ENCODE data around the gene FOSL1. TPM values are rescaled to one million over a fixed set of nuclear protein-coding genes. Genes with fewer than 3 reads are reported as not detected.

FOSL1 gene
- total and polyA plus RNA-seq, 2 of the 13 experiments (the other 11 are each of a cell fraction or from before 2014, with no cell fraction given) = 4.0 to 4.1 TPM

- TF ChIP-seq, protein P1, sequence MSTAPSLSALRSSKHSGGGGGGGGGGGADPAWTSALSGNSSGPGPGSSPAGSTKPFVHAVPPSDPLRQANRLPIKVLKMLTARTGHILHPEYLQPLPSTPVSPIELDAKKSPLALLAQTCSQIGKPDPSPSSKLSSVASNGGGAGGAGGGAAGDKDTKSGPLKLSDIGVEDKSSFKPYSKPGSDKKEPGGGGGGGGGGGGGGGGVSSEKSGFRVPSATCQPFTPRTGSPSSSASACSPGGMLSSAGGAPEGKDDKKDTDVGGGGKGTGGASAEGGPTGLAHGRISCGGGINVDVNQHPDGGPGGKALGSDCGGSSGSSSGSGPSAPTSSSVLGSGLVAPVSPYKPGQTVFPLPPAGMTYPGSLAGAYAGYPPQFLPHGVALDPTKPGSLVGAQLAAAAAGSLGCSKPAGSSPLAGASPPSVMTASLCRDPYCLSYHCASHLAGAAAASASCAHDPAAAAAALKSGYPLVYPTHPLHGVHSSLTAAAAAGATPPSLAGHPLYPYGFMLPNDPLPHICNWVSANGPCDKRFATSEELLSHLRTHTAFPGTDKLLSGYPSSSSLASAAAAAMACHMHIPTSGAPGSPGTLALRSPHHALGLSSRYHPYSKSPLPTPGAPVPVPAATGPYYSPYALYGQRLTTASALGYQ (CRISPR knock-in tag; IDR thresholded peaks at IDR 0.05) = no peak
- no peak for TF ChIP-seq PAWR (CRISPR knock-in tag; IDR thresholded peaks at IDR 0.05; ENCODE audit: borderline replicate concordance)
- TF ChIP-seq ZNF687 (CRISPR knock-in tag; IDR thresholded peaks at IDR 0.05) = peak; percentile 45; the same call in 1 of the 2 replicates
- no peak for TF ChIP-seq ZNF704 (CRISPR knock-in tag; IDR thresholded peaks at IDR 0.05; ENCODE audit: borderline replicate concordance)
- no peak for TF ChIP-seq ZNF761 (CRISPR knock-in tag; conservative IDR thresholded peaks at IDR 0.05)
- TF ChIP-seq ZNF232 (CRISPR knock-in tag; IDR thresholded peaks at IDR 0.05; ENCODE audit: borderline replicate concordance) = no peak
- TF ChIP-seq CREM (IDR thresholded peaks at IDR 0.05) = peak; percentile 38; the same call in 1 of the 2 replicates
- no peak for TF ChIP-seq CREM (CRISPR knock-in tag; IDR thresholded peaks at IDR 0.05)
- TF ChIP-seq ZFP90 (CRISPR knock-in tag; IDR thresholded peaks at IDR 0.05; ENCODE audit: borderline replicate concordance) = 0 out of 2 replicates have a peak, but pooled peaks have one; percentile 28
- no peak for TF ChIP-seq AHR (CRISPR knock-in tag; IDR thresholded peaks at IDR 0.05)
- TF ChIP-seq HES4 (CRISPR knock-in tag; IDR thresholded peaks at IDR 0.05; ENCODE audit: borderline replicate concordance) = no peak
- 0 out of 2 replicates have a peak, but pooled peaks have one; percentile 22 for TF ChIP-seq FOXK1 (CRISPR knock-in tag; IDR thresholded peaks at IDR 0.05; ENCODE audit: borderline replicate concordance, low read depth)
- TF ChIP-seq CEBPB (IDR thresholded peaks at IDR 0.05; ENCODE audit: borderline replicate concordance, low read depth, low read length) = no peak
- no peak for TF ChIP-seq THYN1 (CRISPR knock-in tag; IDR thresholded peaks at IDR 0.05; ENCODE audit: borderline replicate concordance, low read depth)
- TF ChIP-seq SAFB2 (CRISPR knock-in tag; IDR thresholded peaks at IDR 0.05; ENCODE audit: borderline replicate concordance, low read depth) = no peak
- no peak for TF ChIP-seq PHF20 (CRISPR knock-in tag; IDR thresholded peaks at IDR 0.05)
- no peak for TF ChIP-seq JUN (CRISPR knock-in tag; IDR thresholded peaks at IDR 0.05)
- TF ChIP-seq PPARG (CRISPR knock-in tag; conservative IDR thresholded peaks at IDR 0.05) = peak; percentile 62; the same call in 1 of the 2 replicates
- no peak for TF ChIP-seq ZNF260 (CRISPR knock-in tag; IDR thresholded peaks at IDR 0.05; ENCODE audit: borderline replicate concordance, low read depth)
- TF ChIP-seq KMT2B (CRISPR knock-in tag; IDR thresholded peaks at IDR 0.05) = no peak
- no peak for TF ChIP-seq UBTF (CRISPR knock-in tag; IDR thresholded peaks at IDR 0.05)
- TF ChIP-seq ISL2 (CRISPR knock-in tag; IDR thresholded peaks at IDR 0.05) = no peak
Observed at GRCh38 chr11:65854161-65854592, 46.0 kb downstream of the FOSL1 start (continued).
